ENCODE measurements around the gene PTPRG. TPM values are rescaled to one million over a fixed set of nuclear protein-coding genes. Genes with fewer than 3 reads are reported as not detected.

PTPRG gene
- total and polyA plus RNA-seq, 10 of the 15 experiments (the other 5 are each of a cell fraction or from before 2014, with no cell fraction given) = 0.29 to 20.7 (median 1.4) TPM

GRCh38 chr3:62139957-62140356 is 578.6 kb downstream of the PTPRG start (continued):
- TF ChIP-seq SREBF2 (IDR thresholded peaks at IDR 0.05; ENCODE audit: low read length) (no peak), BRCA1 (IDR thresholded peaks at IDR 0.05; ENCODE audit: low read depth, low read length) (no peak), SP1 (IDR thresholded peaks at IDR 0.05; ENCODE audit: low read depth, low read length) (no peak), CBX5 (IDR thresholded peaks at IDR 0.05; ENCODE audit: low read depth) (no peak), RUNX3 (IDR thresholded peaks at IDR 0.05; ENCODE audit: low read length) (no peak), NFYA (IDR thresholded peaks at IDR 0.05; ENCODE audit: borderline replicate concordance, low read depth, low read length) (no peak), POLR2A (IDR thresholded peaks at IDR 0.05; ENCODE audit: low read depth, low read length) (no peak)

GRCh38 chr3:62142331-62143085 is 581.1 kb downstream of the PTPRG start:
- no peak overlapping the region for H3K27ac ChIP-seq (ENCODE audit: control insufficient read depth, insufficient read depth)
- ChIA-PET CTCF (interaction anchor here (1.2 kb wide), 2 partner anchors 10 to 12 kb away, joined by 3 to 4 read pairs; no protein-coding TSS in a partner anchor), RAD21 (ENCODE audit: unreplicated experiment) (interaction anchor here (0.8 to 2.9 kb wide), 3 partner anchors 21 to 45 kb away, joined by 3 to 10 read pairs (median 3); no protein-coding TSS in a partner anchor), POLR2A (interaction anchor here (0.7 to 1.5 kb wide), 2 partner anchors 14 to 377 kb away, joined by 3 read pairs; no protein-coding TSS in a partner anchor), SMC1A (ENCODE audit: uncharacterized antibody, unreplicated experiment) (interaction anchor here (0.6 to 3.2 kb wide), 6 partner anchors 11 to 247 kb away, joined by 3 to 14 read pairs (median 4); no protein-coding TSS in a partner anchor)
- H4K20me1 ChIP-seq (ENCODE audit: control insufficient read depth, insufficient read depth) = no peaks in the 10 kb centered on the region; the same call in 1 of the 2 replicates
- no peak for FAIRE-seq
- no peaks in the 10 kb centered on the region for H3K36me3 ChIP-seq (ENCODE audit: control insufficient read depth in 2 of 2, insufficient read depth in 2 of 2, low read length in 1 of 2)
- no peak overlapping the region for H2AFZ ChIP-seq (ENCODE audit: control insufficient read depth, low read depth, low read length)
- no TSS peak for BruUV-seq (replicated peaks)
- in situ Hi-C loops (cut with MboI) = no loop called here
- H3K9me3 ChIP-seq (replicated peaks; ENCODE audit: control insufficient read depth, insufficient read depth, low read length) = no peaks in the 10 kb centered on the region
- H3K4me1 ChIP-seq (ENCODE audit: control insufficient read depth, insufficient read depth, low read length) = no peaks in the 10 kb centered on the region
- DNase-seq (ENCODE audit: low read depth, low spot score) = no peak
- H3K4me3 ChIP-seq = no peak overlapping the region
- peak; percentile 58 for ATAC-seq
- intact Hi-C loops (cut with micrococcal nuclease; ENCODE audit: unreplicated experiment) = no loop called here
- H3K9ac ChIP-seq (ENCODE audit: control insufficient read depth, insufficient read depth, low read length) = no peak overlapping the region
- H3K4me2 ChIP-seq (ENCODE audit: control insufficient read depth, insufficient read depth) = no peak overlapping the region
- 31% methylated on average over 9 of the region's 9 CpGs for WGBS (ENCODE audit: insufficient coverage, insufficient replicate concordance, low lambda C conversion rate, missing lambda C conversion rate)
- no peaks in the 10 kb centered on the region for H3K27me3 ChIP-seq (replicated peaks in 1 of 2; ENCODE audit: control insufficient read depth in 2 of 2, insufficient read depth in 2 of 2, low read length in 1 of 2)
- H3K79me2 ChIP-seq (ENCODE audit: control insufficient read depth, insufficient read depth, low read length) = no peaks in the 10 kb centered on the region
- 0 out of 4 replicates have a peak, but pooled peaks of 1 of the 2 experiments have one; percentile 23 for TF ChIP-seq EP300 (IDR thresholded peaks at IDR 0.05; ENCODE audit: borderline replicate concordance in 1 of 2, control insufficient read depth in 1 of 2, low read depth in 2 of 2, low read length in 2 of 2)
- no peak for TF ChIP-seq FOS (IDR thresholded peaks at IDR 0.05; ENCODE audit: borderline replicate concordance, extremely low read depth, insufficient read length)
- TF ChIP-seq SUPT20H (IDR thresholded peaks at IDR 0.05; ENCODE audit: borderline replicate concordance, control insufficient read depth, low read depth, low read length) = no peak
- no peak for TF ChIP-seq HCFC1 (IDR thresholded peaks at IDR 0.05; ENCODE audit: low read length)
- TF ChIP-seq, protein P1, sequence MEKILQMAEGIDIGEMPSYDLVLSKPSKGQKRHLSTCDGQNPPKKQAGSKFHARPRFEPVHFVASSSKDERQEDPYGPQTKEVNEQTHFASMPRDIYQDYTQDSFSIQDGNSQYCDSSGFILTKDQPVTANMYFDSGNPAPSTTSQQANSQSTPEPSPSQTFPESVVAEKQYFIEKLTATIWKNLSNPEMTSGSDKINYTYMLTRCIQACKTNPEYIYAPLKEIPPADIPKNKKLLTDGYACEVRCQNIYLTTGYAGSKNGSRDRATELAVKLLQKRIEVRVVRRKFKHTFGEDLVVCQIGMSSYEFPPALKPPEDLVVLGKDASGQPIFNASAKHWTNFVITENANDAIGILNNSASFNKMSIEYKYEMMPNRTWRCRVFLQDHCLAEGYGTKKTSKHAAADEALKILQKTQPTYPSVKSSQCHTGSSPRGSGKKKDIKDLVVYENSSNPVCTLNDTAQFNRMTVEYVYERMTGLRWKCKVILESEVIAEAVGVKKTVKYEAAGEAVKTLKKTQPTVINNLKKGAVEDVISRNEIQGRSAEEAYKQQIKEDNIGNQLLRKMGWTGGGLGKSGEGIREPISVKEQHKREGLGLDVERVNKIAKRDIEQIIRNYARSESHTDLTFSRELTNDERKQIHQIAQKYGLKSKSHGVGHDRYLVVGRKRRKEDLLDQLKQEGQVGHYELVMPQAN (conservative IDR thresholded peaks at IDR 0.05) = no peak
- TF ChIP-seq HDAC6 (IDR thresholded peaks at IDR 0.05; ENCODE audit: unreplicated experiment) = no peak
- TF ChIP-seq CTCF (IDR thresholded peaks at IDR 0.05 in 2 of 3, conservative IDR thresholded peaks at IDR 0.05 in 1 of 3; ENCODE audit: control insufficient read depth in 2 of 3, extremely low read depth in 1 of 3, insufficient read depth in 1 of 3, low read depth in 3 of 3, low read length in 3 of 3) = no peak
- TF ChIP-seq BHLHE40 (IDR thresholded peaks at IDR 0.05; ENCODE audit: borderline replicate concordance in 1 of 2, low read depth in 2 of 2, low read length in 1 of 2) = peak in 1 of 2 experiments; percentile 30; a peak in 1 of 4 replicates
- TF ChIP-seq ATF7 (IDR thresholded peaks at IDR 0.05; ENCODE audit: low read depth) = peak; percentile 15; the same call in 1 of the 2 replicates
- 0 out of 2 replicates have a peak, but pooled peaks have one; percentile 7 for TF ChIP-seq PKNOX1 (IDR thresholded peaks at IDR 0.05)
